GM12878 (cell line): ENCODE data around the gene EFNA3. TPM values are rescaled to one million over a fixed set of nuclear protein-coding genes. Genes with fewer than 3 reads are reported as not detected.

Experiments used
- ATAC-seq: fragments of 200-7000 bp; cut with Tn5 transposase; 3 replicates; pipeline ENCODE4 v1.9.1; 2020; ENCODE audit warnings: mild to moderate bottlenecking, moderate library complexity
- BruUV-seq: library from RNA; stranded (reverse); fragments of 400-500 nt; replicated peaks from 2 replicates; lab custom pipeline; 2021; lab: Mats Ljungman, UMichigan
- CTCF ChIA-PET: fragments of 300-600 bp; sonication (Branson Sonifier 250); formaldehyde crosslinking; extraction: SDS; loops from one replicate; lab custom pipeline; 2021; ENCODE audit warnings: inconsistent platforms; lab: Yijun Ruan, JAX
- POLR2A ChIA-PET: fragments of 350-600 bp; formaldehyde crosslinking; extraction: SDS; loops from one replicate; lab custom pipeline; 2021; ENCODE audit warnings: inconsistent platforms; lab: Charles Lee
- RAD21 ChIA-PET: fragments of 300-600 bp; sonication (Branson Sonifier 250); formaldehyde crosslinking; loops from one replicate; lab custom pipeline; 2023; ENCODE audit warnings: antibody characterized with exemption; ENCODE audit not compliant: unreplicated experiment; lab: Charles Lee
- SMC1A ChIA-PET: fragments of 300-600 bp; sonication (Branson Sonifier 250); formaldehyde crosslinking; loops from one replicate; lab custom pipeline; 2023; ENCODE audit not compliant: unreplicated experiment, uncharacterized antibody; lab: Charles Lee
- DNase-seq: peaks from one replicate; pipeline ENCODE4 v3.0.0-alpha.2; 2011; ENCODE audit warnings: low read depth, low spot score
- FAIRE-seq: peaks from 3 replicates; lab custom pipeline; 2011; peaks lifted over from hg19 to GRCh38; lab: Jason Lieb, UNC
- H2AFZ ChIP-seq: 2 replicates; pipeline ENCODE4 v1.6.0; 2011; ENCODE audit warnings: low read depth, low read length, control low read depth; ENCODE audit not compliant: control insufficient read depth
- H3K27ac ChIP-seq: 2 replicates; pipeline ENCODE4 v1.5.1; 2011; ENCODE audit warnings: control low read depth; ENCODE audit not compliant: control insufficient read depth, insufficient read depth
- H3K27me3 ChIP-seq, 2 experiments: replicated peaks in 1 of 2; 2 replicates each; pipeline versions ENCODE4 v1.6.0 to v1.6.1; 2011; ENCODE audit warnings: low read length in 1 of 2; ENCODE audit not compliant: control insufficient read depth in 2 of 2, insufficient read depth in 2 of 2
- H3K36me3 ChIP-seq, 2 experiments: 2 replicates each; pipeline ENCODE4 v1.5.1; 2011; ENCODE audit warnings: low read length in 1 of 2; ENCODE audit not compliant: control insufficient read depth in 2 of 2, insufficient read depth in 2 of 2
- H3K4me1 ChIP-seq: 2 replicates; pipeline ENCODE4 v1.6.1; 2011; ENCODE audit warnings: mild to moderate bottlenecking, low read length, moderate library complexity, mixed read lengths; ENCODE audit not compliant: control insufficient read depth, insufficient read depth
- H3K4me2 ChIP-seq: 2 replicates; pipeline ENCODE4 v1.6.0; 2011; ENCODE audit warnings: control low read depth; ENCODE audit not compliant: control insufficient read depth, insufficient read depth
- H3K4me3 ChIP-seq: fragments of 200-600 bp; sonication (generic); 2 replicates; pipeline ENCODE4 v1.5.1; 2016
- H3K79me2 ChIP-seq: 2 replicates; pipeline ENCODE4 v1.6.0; 2011; ENCODE audit warnings: low read length; ENCODE audit not compliant: control insufficient read depth, insufficient read depth
- H3K9ac ChIP-seq: 2 replicates; pipeline ENCODE4 v1.8.0; 2011; ENCODE audit warnings: low read length, control low read depth, mixed read lengths; ENCODE audit not compliant: control insufficient read depth, insufficient read depth
- H3K9me3 ChIP-seq: replicated peaks from 3 replicates; pipeline ENCODE4 v1.5.1; 2011; ENCODE audit warnings: mild to moderate bottlenecking, low read length; ENCODE audit not compliant: control insufficient read depth, insufficient read depth
- H4K20me1 ChIP-seq: 2 replicates; pipeline ENCODE4 v1.6.0; 2011; ENCODE audit not compliant: control insufficient read depth, insufficient read depth
- BCL11A ChIP-seq: IDR thresholded peaks from 2 replicates; pipeline ENCODE4 v1.6.1; 2011; ENCODE audit warnings: low read depth, low read length
- NR2C2 ChIP-seq: IDR thresholded peaks from 2 replicates; pipeline ENCODE4 v1.6.1; 2011; ENCODE audit warnings: borderline replicate concordance, low read depth; ENCODE audit not compliant: control insufficient read depth, insufficient read length
- POU2F2 ChIP-seq: IDR thresholded peaks from 3 replicates; pipeline ENCODE4 v1.6.1; 2011; ENCODE audit warnings: low read depth, mild to moderate bottlenecking, low read length, borderline replicate concordance
- SMARCA5 ChIP-seq: fragments of 450-650 bp; IDR thresholded peaks from 2 replicates; pipeline ENCODE4 v1.6.1; 2017; ENCODE audit warnings: mild to moderate bottlenecking
- SP1 ChIP-seq: IDR thresholded peaks from one replicate; pipeline ENCODE4 v1.6.1; 2011; ENCODE audit warnings: low read depth, low read length
- ZNF24 ChIP-seq: fragments of 450-650 bp; IDR thresholded peaks from 2 replicates; pipeline ENCODE4 v1.6.1; 2017; ENCODE audit warnings: antibody characterized with exemption, mild to moderate bottlenecking
- WGBS: methylation state at CpG from one replicate; pipeline ENCODE4 v1.1.6; 2016; ENCODE audit warnings: low lambda C conversion rate; ENCODE audit not compliant: insufficient replicate concordance, insufficient coverage; ENCODE audit errors: missing lambda C conversion rate; 5-methylcytosine and 5-hydroxymethylcytosine counted together
- in situ Hi-C: fragments of 300-500 bp; cut with MboI; formaldehyde crosslinking; loops from 9 replicates; pipeline ENCODE4 v1.14.3; 2018; ENCODE audit warnings: mixed read lengths
- intact Hi-C: fragments of 100-400 bp; cut with micrococcal nuclease; formaldehyde crosslinking; loops from one replicate; pipeline ENCODE4 v1.14.2; 2022; ENCODE audit not compliant: unreplicated experiment
- polyA plus RNA-seq, 11 experiments: library from polyadenylated mRNA; depleted of rRNA in 4 of 11; unstranded in 6 of 11; stranded (reverse) in 5 of 11; fragments of >200 nt; fragmentation: Nextera tagmentation in 4 of 11; fragmentation: Illumina TruSeq in 1 of 11; extraction: Ambion mirVana in 4 of 11; extraction: Trizol in 1 of 11; gene quantifications; 1 replicate in 1 of 11; 2 replicates in 10 of 11; pipeline versions ENCODE4 v1.2.1 to v1.2.3, GENCODE V29; 2011 to 2016; ENCODE audit warnings: inconsistent platforms in 2 of 11, missing spikeins in 2 of 11, low read depth in 1 of 11
- total RNA-seq, 4 experiments: library from RNA; depleted of rRNA in 3 of 4; stranded (reverse); fragments of >200 nt in 3 of 4; fragmentation: Illumina TruSeq in 1 of 4; extraction: Trizol in 1 of 4; gene quantifications; 2 replicates each; pipeline versions ENCODE4 v1.2.1 to v1.2.3, GENCODE V29; 2013 to 2021

Gene EFNA3
- total and polyA plus RNA-seq, 10 of the 15 experiments (the other 5 are each of a cell fraction or from before 2014, with no cell fraction given): 0.08 to 5.4 (median 1.1) TPM

- TF ChIP-seq SMARCA5 (no peak), BCL11A (no peak), POU2F2 (no peak)
Measured at GRCh38 chr1:155033524-155033923, 45.1 kb upstream of the EFNA3 start, which contains the start of the genes DCST1 and DCST2 (continued).

- no peaks in the 10 kb centered on the region for H3K36me3 ChIP-seq
- H2AFZ ChIP-seq: no peak overlapping the region
- 42% methylated on average over 20 of the region's 20 CpGs for WGBS
- ChIA-PET CTCF (interaction anchor here (1.5 kb wide), 1 partner anchor 16 kb away, joined by 5 read pairs; no protein-coding TSS in a partner anchor), SMC1A (no interaction called here), POLR2A (interaction anchor here (0.6 kb wide), 1 partner anchor 9 kb away, joined by 3 read pairs; no protein-coding TSS in a partner anchor), RAD21 (no interaction called here)
- intact Hi-C loops: no loop called here
- TF ChIP-seq ZNF24: peak; percentile 71; the same call in 1 of the 2 replicates
- TF ChIP-seq NR2C2: no peak
- TF ChIP-seq SP1: no peak
- H3K27ac ChIP-seq: no peak overlapping the region
- H3K9me3 ChIP-seq: no peaks in the 10 kb centered on the region
- DNase-seq (no peak), FAIRE-seq (no peak), ATAC-seq (no peak)
- no peak overlapping the region for H3K9ac ChIP-seq
- in situ Hi-C loops: no loop called here
- no TSS peak for BruUV-seq
- peaks cover 2 to 5% of the 10 kb centered on the region in 2 experiments; a peak in 1 of 4 replicates for H3K27me3 ChIP-seq
- H3K4me1 ChIP-seq: no peaks in the 10 kb centered on the region
- H4K20me1 ChIP-seq: no peaks in the 10 kb centered on the region
- no peaks in the 10 kb centered on the region for H3K79me2 ChIP-seq
- no peak overlapping the region for H3K4me2 ChIP-seq
- no peak overlapping the region for H3K4me3 ChIP-seq
Measured at GRCh38 chr1:155034318-155035208, 44.1 kb upstream of the EFNA3 start.
